ENCODE results near the gene TEKT2. TPM values are rescaled to one million over a fixed set of nuclear protein-coding genes. Genes with fewer than 3 reads are reported as not detected.

The TEKT2 gene
- polyA plus RNA-seq, 2 of the 4 experiments (the other 2 are of a cell fraction), result 0.08 TPM; not detected in 1

DNA sequence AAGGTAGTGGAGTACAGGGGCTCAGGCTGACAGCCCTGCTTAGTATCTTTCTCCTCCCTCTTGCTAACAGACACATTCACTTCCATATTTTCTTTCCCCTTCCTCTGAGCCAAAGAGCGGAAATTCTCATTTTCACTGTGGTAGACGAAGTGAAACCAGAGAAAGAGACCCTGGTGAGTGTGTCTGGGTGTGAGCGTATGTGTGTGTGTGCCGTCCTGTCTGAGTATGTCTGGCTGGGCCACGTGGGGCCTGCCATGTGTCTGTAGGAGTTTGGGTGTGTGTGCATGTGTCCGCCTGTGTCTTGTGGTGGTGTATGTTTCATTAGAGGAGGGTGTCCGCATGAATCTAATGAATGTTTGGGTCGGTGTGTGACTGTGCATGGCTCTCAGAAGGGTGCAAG is 39.5 kb downstream of the TEKT2 start:
- no peak overlapping the region for H3K27ac ChIP-seq
- 68% methylated on average over 8 of the region's 8 CpGs for WGBS (ENCODE audit: missing lambda C conversion rate)
- FAIRE-seq, result no peak
- H3K4me1 ChIP-seq, result no peaks in the 10 kb centered on the region
- no peaks in the 10 kb centered on the region for H3K9me3 ChIP-seq
- TF ChIP-seq MAZ (IDR thresholded peaks at IDR 0.05; ENCODE audit: borderline replicate concordance, low read depth, low read length) (no peak), ATOH8 (CRISPR knock-in tag; IDR thresholded peaks at IDR 0.05; ENCODE audit: low read depth) (no peak), HOXA7 (CRISPR knock-in tag; IDR thresholded peaks at IDR 0.05) (no peak), FOSB (CRISPR knock-in tag; IDR thresholded peaks at IDR 0.05) (no peak), EHF (CRISPR knock-in tag; IDR thresholded peaks at IDR 0.05) (no peak), NPAS2 (CRISPR knock-in tag; IDR thresholded peaks at IDR 0.05; ENCODE audit: borderline replicate concordance) (no peak), HOXB13 (CRISPR knock-in tag; IDR thresholded peaks at IDR 0.05; ENCODE audit: low read depth) (no peak), NFE2L2 (conservative IDR thresholded peaks at IDR 0.05; ENCODE audit: low read length) (no peak), CEBPB (IDR thresholded peaks at IDR 0.05) (no peak), CTCF (IDR thresholded peaks at IDR 0.05) (no peak), BCL3 (IDR thresholded peaks at IDR 0.05) (no peak), RFX5 (IDR thresholded peaks at IDR 0.05) (no peak), REST (IDR thresholded peaks at IDR 0.05) (no peak)
- TF ChIP-seq, protein P1, sequence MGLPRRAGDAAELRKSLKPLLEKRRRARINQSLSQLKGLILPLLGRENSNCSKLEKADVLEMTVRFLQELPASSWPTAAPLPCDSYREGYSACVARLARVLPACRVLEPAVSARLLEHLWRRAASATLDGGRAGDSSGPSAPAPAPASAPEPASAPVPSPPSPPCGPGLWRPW (IDR thresholded peaks at IDR 0.05), result no peak
- ATAC-seq, result no peak; a peak in 1 of 6 replicates
- no peak overlapping the region for H3K4me2 ChIP-seq
- DNase-seq (ENCODE audit: low read depth in 1 of 2, low spot score in 1 of 2), result no peak
- ChIA-PET POLR2A (no interaction called here), CTCF (interaction anchor here (1.8 kb wide), 1 partner anchor 23 kb away, joined by 6 read pairs; no protein-coding TSS in a partner anchor)
- no peak overlapping the region for H3K4me3 ChIP-seq

DNA sequence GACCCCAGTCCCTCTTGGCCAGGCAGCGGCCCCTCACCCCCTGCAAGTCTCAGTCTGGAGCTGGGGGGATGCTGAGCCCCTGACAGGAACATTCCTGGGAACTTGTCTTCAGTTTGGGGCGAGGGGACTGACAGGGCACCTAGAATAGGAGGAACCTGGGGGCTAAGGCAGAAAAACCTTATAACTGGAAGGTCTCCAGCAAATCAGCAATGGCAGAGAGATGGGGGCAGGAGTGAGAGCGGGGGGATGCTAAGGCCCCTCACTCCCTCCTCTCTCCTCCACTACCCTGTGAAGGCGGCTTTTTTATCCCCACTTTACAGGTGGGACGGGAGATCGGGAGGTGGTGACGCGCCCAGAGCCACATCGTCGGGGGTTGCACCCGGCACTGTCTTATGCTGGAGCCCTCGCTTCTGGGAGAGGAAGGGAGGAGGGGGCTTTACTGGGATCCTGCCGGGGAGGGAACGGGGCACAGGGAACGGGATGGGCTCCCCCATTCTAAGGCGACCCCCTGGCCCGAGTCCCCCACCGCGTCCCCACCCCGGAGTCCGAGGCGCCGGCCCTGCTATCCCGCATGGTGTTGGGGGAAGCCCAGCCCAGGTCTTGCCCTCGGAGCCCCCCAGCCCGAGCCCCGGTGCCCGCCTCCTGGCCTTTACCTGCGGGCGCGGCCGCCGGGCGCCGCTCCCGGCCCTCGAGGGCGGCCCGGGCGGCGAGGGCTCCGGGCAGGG is 40.7 kb downstream of the TEKT2 start:
- peak overlapping the region; percentile 35 to 74; a peak in 4 of 6 replicates for H3K27ac ChIP-seq
- no peaks in the 10 kb centered on the region for H3K4me1 ChIP-seq
- WGBS (ENCODE audit: missing lambda C conversion rate), result 81% methylated on average over 14 of the region's 42 CpGs
- no peaks in the 10 kb centered on the region for H3K9me3 ChIP-seq
- FAIRE-seq, result no peak
- CTCF ChIA-PET, result no interaction called here
- peak overlapping the region; percentile 85 for H3K4me2 ChIP-seq
- POLR2A ChIA-PET, result no interaction called here
- peak overlapping the region; percentile 34 for H3K4me3 ChIP-seq
- DNase-seq (ENCODE audit: low read depth in 1 of 2, low spot score in 1 of 2), result no peak
- ATAC-seq, result no peak
- TF ChIP-seq CBX2 (IDR thresholded peaks at IDR 0.05; ENCODE audit: borderline replicate concordance, low read depth) (no peak), EP300 (IDR thresholded peaks at IDR 0.05) (no peak), HOXB13 (CRISPR knock-in tag; IDR thresholded peaks at IDR 0.05; ENCODE audit: low read depth) (no peak), HOXB5 (CRISPR knock-in tag; IDR thresholded peaks at IDR 0.05) (no peak), GATA3 (IDR thresholded peaks at IDR 0.05; ENCODE audit: borderline replicate concordance) (no peak), CTCF (IDR thresholded peaks at IDR 0.05) (no peak), RFX5 (IDR thresholded peaks at IDR 0.05) (no peak), RNF2 (IDR thresholded peaks at IDR 0.05; ENCODE audit: borderline replicate concordance, low read depth) (no peak), HEYL (CRISPR knock-in tag; IDR thresholded peaks at IDR 0.05) (no peak), RAD21 (conservative IDR thresholded peaks at IDR 0.05 in 1 of 2, IDR thresholded peaks at IDR 0.05 in 1 of 2) (no peak), BHLHE40 (IDR thresholded peaks at IDR 0.05; ENCODE audit: low read depth, low read length) (no peak), POLR2A (IDR thresholded peaks at IDR 0.05; ENCODE audit: low read length) (no peak), FOXS1 (CRISPR knock-in tag; IDR thresholded peaks at IDR 0.05) (no peak), FOSB (CRISPR knock-in tag; IDR thresholded peaks at IDR 0.05) (no peak), JUNB (IDR thresholded peaks at IDR 0.05) (no peak), CHD4 (IDR thresholded peaks at IDR 0.05; ENCODE audit: borderline replicate concordance) (no peak)
- TF ChIP-seq, protein P2, sequence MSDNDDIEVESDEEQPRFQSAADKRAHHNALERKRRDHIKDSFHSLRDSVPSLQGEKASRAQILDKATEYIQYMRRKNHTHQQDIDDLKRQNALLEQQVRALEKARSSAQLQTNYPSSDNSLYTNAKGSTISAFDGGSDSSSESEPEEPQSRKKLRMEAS (IDR thresholded peaks at IDR 0.05), result no peak
